Measurements from ENCODE around the gene CC2D2A.

- TF ChIP-seq POLR2A (IDR thresholded peaks at IDR 0.05; ENCODE audit: low read length) (no peak), GATA1 (IDR thresholded peaks at IDR 0.05; ENCODE audit: low read depth, low read length) (no peak)
Measured at GRCh38 chr4:15495621-15496020, 25.9 kb downstream of the CC2D2A start.
